HG03175 (cell line): ENCODE results near the gene ULK4.
"Not testable (repeated sequence)": the region's sequence is repeated elsewhere in the genome, so short reads cannot be mapped to it uniquely, and the experiment has no call there.

Experiments used
- ATAC-seq: cut with Tn5 transposase; IDR thresholded peaks from one replicate; pipeline ENCODE4 v1.9.1; 2021; ENCODE audit warnings: mild to moderate bottlenecking, moderate library complexity; ENCODE audit not compliant: unreplicated experiment

ULK4 gene

GRCh38 chr3:41651718-41652117 is 310.2 kb downstream of the ULK4 start:
- ATAC-seq = no peak

DNA sequence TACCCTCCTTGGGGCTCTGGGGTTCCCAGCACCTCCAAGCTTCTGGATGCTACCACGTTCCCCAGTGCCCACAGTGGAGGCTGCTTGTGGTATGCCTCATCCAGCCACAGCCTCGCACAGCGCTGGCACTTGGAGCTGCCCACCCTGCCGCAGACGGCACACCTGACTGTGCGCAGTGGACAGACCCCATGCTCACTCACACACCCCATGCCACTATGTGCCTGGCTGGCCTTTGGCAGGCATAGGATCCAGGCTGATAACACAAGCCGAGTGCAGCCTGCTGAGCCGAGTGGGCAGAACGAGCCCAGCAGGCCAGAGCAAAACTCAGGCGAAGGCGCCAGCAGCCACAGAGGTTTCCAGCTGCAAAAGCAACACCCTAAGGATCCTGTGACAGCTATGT is 311.5 kb downstream of the ULK4 start:
- no peak for ATAC-seq

GRCh38 chr3:41649129-41649739 is 312.7 kb downstream of the ULK4 start:
- ATAC-seq = no peak

- not testable (repeated sequence) for ATAC-seq
Observed at GRCh38 chr3:41647730-41648129, 314.2 kb downstream of the ULK4 start.

GRCh38 chr3:41640076-41640475 is 321.8 kb downstream of the ULK4 start:
- ATAC-seq = no peak

DNA sequence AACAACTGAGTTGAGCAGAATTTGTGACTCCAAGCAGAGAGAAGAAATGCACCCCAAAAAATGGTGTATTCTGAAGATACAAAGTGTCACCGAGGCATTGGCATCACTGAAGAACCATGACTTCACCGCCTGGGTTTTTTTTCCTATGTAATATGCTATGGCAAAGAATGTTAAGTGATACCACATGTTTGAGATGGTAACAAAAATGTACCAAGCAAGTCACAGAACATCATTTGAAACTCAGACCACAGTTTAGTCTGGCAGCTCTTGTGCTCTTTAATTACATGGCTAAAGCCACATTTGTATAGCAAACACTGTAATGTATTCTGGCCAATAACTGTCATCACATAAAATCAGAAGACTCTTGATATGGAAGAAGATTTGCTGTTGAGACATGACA is 323.5 kb downstream of the ULK4 start:
- no peak for ATAC-seq

- ATAC-seq = no peak
Observed at GRCh38 chr3:41632700-41633099, 329.2 kb downstream of the ULK4 start.

DNA sequence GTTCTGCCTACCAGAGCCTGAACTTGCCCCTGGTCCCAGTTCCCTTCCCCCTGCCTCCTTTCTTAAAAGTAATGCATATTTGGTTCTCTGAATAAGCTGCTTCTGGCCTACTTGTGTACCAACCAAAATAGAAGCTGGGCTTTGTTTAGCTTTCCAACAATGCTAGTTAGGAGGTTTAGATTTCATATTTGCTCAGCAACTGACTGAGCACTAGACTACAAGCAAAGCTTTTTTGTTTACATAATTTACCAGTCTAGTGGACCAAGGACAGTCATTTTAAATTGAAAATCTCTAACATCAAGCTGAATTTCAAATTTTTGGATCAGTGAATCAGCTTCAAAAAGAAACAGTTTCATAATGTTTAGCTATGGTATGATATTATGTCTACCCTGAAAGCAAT is 331.2 kb downstream of the ULK4 start:
- ATAC-seq = no peak

DNA sequence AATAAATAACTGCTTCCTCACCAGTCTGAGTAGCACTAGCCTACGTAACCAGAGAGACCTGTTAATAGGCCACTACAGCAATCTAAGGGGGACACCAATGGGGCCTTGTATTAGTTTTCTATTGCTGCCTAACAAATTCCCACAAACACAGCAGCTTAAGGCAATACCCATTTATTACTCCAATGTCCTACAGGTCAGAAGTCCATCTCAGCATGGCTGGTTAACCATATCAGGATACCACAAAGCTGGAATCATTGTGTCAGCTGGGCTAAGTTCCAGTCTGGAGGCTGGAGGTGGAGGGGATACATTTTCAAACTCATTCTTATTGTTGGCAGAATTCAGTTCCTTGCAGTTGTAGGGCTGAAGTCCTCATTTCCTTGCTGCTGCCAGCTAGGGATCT is 331.9 kb downstream of the ULK4 start:
- no peak for ATAC-seq

DNA sequence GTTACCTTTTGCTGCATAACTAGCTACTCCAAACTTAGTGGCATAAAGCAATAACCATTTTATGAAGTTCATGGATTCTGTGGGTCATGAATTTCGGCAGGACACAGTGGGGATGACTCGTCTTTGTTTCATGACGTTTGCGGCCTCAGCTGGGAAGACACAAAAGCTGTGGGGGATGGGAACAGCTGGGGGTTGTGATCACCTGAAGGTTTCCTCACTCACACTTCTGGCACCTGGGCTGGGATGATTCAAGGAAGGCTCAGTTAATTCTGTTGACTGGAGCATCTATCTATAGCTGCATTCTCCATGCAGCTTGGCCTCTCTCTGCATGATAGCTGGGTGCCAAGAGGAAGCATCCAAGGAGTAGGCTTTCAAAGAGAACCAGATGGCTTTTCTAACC is 332.8 kb downstream of the ULK4 start:
- ATAC-seq = no peak

- no peak for ATAC-seq
Observed at GRCh38 chr3:41627477-41628087, 334.3 kb downstream of the ULK4 start.

GRCh38 chr3:41612853-41613252 is 349.1 kb downstream of the ULK4 start:
- ATAC-seq = no peak

- no peak for ATAC-seq
Observed at GRCh38 chr3:41611008-41611407, 350.9 kb downstream of the ULK4 start.

DNA sequence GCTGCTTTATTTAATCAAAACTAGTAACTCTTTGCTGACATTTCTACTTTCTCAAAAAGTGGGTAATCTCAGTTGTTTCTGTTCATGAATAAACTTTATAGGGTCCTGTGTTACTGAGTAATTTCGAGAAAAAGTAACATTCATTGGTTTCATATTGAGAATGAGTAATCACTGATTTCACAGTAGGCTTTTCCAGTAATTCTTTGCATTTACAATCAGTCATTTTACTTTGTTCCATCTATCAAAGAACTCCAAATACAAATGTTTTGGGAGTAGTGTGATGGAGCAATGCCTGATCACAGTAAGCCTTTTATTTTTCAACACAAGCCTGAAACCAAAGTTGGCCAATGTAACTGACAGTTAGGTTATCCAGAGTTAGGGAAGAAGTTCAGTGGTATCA is 353.6 kb downstream of the ULK4 start:
- peak; percentile 47 for ATAC-seq

GRCh38 chr3:41603807-41604206 is 358.1 kb downstream of the ULK4 start:
- ATAC-seq = no peak

- no peak for ATAC-seq
Observed at GRCh38 chr3:41602121-41602520, 359.8 kb downstream of the ULK4 start.

DNA sequence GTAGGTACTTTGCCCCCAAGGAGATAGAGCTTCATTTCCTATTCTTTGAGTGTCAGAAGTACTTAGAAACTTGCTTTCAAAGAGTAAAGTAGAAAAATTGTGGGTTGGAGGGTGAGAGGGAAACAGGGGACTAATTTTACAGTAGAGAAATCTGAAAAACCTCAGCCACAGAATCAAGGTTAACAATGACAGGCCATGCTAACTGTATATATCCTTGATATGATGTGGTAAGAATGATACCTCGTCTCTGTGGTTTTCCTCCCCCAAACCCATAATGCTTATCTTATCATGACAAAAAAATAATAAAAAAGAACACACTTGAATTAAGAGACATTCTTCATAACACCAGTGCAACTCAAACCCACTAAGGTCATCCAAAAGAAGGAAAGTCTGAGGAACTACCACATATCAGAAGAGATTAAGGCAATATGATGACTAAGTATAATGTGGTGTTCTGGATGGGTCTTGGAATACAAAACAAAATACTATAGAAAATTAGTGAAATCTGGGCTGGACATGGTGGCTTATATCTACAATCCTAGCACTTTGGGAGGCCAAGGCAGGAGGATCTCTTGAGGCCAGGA is 360.4 kb downstream of the ULK4 start:
- no peak for ATAC-seq

DNA sequence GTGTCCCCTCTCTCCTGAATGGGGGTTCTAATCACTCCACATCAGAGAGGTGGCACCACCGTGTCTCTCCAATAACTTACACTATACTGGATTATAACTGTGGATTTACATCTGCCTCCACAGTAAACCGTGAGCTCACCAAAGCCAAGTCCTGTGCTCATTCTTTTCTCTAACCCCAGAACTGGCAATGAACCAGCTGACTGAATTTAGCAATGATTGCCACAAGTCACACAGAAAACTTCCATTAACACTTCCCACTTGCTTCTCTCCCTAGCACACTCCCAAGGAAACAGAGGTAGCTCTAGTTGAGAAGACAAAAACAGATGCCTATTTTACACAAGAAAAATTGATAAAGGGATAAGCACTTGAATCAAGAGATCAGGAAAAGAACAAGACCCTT is 361.3 kb downstream of the ULK4 start:
- no peak for ATAC-seq

DNA sequence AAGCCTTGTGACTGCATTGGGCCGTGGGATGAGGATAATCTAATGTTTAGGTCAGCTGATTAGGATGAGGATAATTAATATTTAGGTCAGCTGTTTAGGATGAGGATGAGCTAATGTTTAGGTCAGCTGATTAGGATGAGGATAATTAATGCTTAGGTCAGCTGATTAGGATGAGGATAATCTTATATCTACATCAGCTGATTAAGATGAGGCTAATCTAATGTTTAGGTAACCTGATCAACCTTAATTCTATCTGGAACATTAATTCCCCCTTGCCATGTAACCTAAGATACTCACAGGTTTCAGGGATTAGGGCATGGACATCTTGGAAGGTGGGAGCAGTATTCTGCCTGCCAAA is 362.8 kb downstream of the ULK4 start:
- no peak for ATAC-seq

GRCh38 chr3:41598402-41599126 is 363.3 kb downstream of the ULK4 start:
- ATAC-seq = no peak

DNA sequence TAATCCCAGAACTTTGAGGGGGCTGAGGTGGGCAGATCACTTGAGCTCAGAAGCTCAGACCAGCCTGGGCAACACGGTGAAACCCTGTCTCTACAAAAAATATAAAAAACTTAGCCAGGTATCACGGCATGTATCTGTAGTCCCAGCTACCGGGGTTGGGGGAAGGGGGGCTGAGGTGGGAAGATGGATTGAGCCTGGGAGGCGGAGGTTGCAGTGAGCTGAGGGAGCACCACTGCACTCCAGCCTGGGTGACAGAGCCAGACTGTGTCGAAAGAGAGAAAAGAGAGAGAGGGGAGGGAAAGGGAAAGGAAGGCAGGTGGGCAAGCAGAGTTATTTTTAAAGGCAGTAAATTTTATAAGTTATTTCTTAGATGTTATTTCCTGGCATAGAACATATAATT is 368.1 kb downstream of the ULK4 start:
- no peak for ATAC-seq
